Tibial nerve (tissue), 4 donors: ENCODE results near the gene OTUD5. TPM values are rescaled to one million over a fixed set of nuclear protein-coding genes. Genes with fewer than 3 reads are reported as not detected.

ENCODE experiments used
- DNase-seq, 2 donors: peaks; one replicate each; pipeline ENCODE4 v3.0.0-alpha.2; 2019; ENCODE audit warnings: low spot score in 2 of 2
- H3K27ac ChIP-seq, 4 donors: fragments of 200-600 bp; sonication (generic) in 3 of 4; one replicate each; pipeline ENCODE4 v1.5.1; 2017 to 2019; ENCODE audit warnings: mild to moderate bottlenecking in 1 of 4
- H3K27me3 ChIP-seq, 2 donors: fragments of 200-600 bp; sonication (generic) in 1 of 2; one replicate each; pipeline versions ENCODE4 v1.5.1 to v1.6.0; 2017 to 2019
- H3K36me3 ChIP-seq, 3 donors: fragments of 200-600 bp; sonication (generic); one replicate each; pipeline ENCODE4 v1.5.1; 2018 to 2019
- H3K4me1 ChIP-seq, 4 donors: fragments of 200-600 bp; sonication (generic) in 3 of 4; one replicate each; pipeline ENCODE4 v1.5.1; 2017 to 2019
- H3K4me3 ChIP-seq, 4 donors: fragments of 200-600 bp; sonication (generic) in 3 of 4; one replicate each; pipeline ENCODE4 v1.5.1; 2017 to 2019; ENCODE audit warnings: mild to moderate bottlenecking in 1 of 4, moderate library complexity in 1 of 4
- H3K9me3 ChIP-seq, 4 donors: fragments of 200-600 bp; sonication (generic) in 3 of 4; one replicate each; pipeline ENCODE4 v1.5.1; 2017 to 2019
- CTCF ChIP-seq, 5 experiments: fragments of 200-600 bp in 3 of 5; fragments of 450-650 bp in 2 of 5; sonication (generic) in 3 of 5; IDR thresholded peaks; one replicate each; pipeline ENCODE4 v1.5.1; 2016 to 2019; ENCODE audit warnings: antibody characterized with exemption in 5 of 5, mild to moderate bottlenecking in 3 of 5, moderate library complexity in 2 of 5
- EP300 ChIP-seq, 2 donors: sonication (generic); formaldehyde crosslinking; IDR thresholded peaks; one replicate each; pipeline ENCODE4 v1.6.1; 2017; ENCODE audit warnings: antibody characterized with exemption in 2 of 2, mild to moderate bottlenecking in 1 of 2
- POLR2A ChIP-seq, 2 donors: fragments of 450-650 bp; IDR thresholded peaks; one replicate each; pipeline ENCODE4 v1.6.1; 2017; ENCODE audit warnings: antibody characterized with exemption in 2 of 2, mild to moderate bottlenecking in 2 of 2, moderate library complexity in 2 of 2
- WGBS, 2 donors: methylation state at CpG; one replicate each; pipeline ENCODE4 v1.1.5; 2018; 5-methylcytosine and 5-hydroxymethylcytosine counted together
- total RNA-seq, 4 donors: library from RNA; depleted of rRNA; stranded (reverse); fragments of >200 nt; gene quantifications; one replicate each; pipeline ENCODE4 v1.1.0, GENCODE V29; 2016

Gene OTUD5
- total RNA-seq, 4 donors from 2014 or later = 39.8 to 79.2 (median 51.6) TPM

- Histone ChIP-seq H3K4me1 (peaks cover 0 to 12% (median 0%) of the 10 kb centered on the region in 4 donors), H3K27me3 (no peaks in the 10 kb centered on the region), H3K9me3 (no peaks in the 10 kb centered on the region), H3K4me3 (no peak overlapping the region), H3K27ac (no peak overlapping the region), H3K36me3 (peaks cover 0 to 57% (median 0%) of the 10 kb centered on the region in 3 donors)
- 92 to 94% methylated on average over 20 of the region's 20 CpGs for WGBS, 2 donors
- DNase-seq = no peak
- TF ChIP-seq POLR2A (IDR thresholded peaks at IDR 0.05) (no peak), CTCF (IDR thresholded peaks at IDR 0.05) (no peak), EP300 (IDR thresholded peaks at IDR 0.05) (no peak)
These were observed 55.3 kb downstream of the OTUD5 start for GRCh38 chrX:48902135-48902534.

DNA sequence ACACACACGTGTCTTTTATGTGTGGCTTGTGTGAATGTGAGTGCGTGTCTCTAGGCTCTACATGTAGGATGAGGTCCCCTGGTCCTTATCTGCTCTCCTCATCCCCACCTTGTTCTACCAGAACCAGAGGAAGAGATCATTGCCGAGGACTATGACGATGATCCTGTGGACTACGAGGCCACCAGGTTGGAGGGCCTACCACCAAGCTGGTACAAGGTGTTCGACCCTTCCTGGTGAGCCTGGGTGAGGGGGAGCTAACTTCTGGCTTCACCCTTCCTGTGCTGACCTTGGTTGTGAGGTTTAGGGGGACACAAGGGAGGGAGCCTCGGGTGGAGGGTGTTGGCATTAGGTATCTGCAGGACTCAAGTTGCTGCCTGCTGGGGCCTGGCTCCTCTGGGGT, 56.3 kb downstream of the OTUD5 start:
- H3K36me3 ChIP-seq = peaks cover 0 to 50% (median 0%) of the 10 kb centered on the region in 3 donors
- 77 to 82% methylated on average over 4 to 7 of the region's 7 CpGs for WGBS, 2 donors
- TF ChIP-seq POLR2A (IDR thresholded peaks at IDR 0.05) (no peak), CTCF (IDR thresholded peaks at IDR 0.05) (no peak), EP300 (IDR thresholded peaks at IDR 0.05) (no peak)

DNA sequence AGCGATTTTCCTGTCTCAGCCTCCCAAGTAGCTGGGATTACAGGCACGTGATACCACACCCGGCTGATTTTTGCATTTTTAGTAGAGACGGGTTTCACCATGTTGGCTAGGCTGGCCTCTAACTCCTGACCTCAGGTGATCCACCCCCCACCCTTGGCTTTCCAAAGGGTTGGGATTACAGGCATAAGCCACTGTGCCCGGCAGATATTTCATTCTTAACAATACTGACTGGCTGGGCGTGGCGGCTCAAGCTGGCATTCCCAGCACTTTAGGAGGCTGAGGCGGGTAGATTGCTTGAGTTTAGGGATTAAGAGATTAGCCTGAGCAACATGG, 58.4 kb downstream of the OTUD5 start:
- no peak for DNase-seq
- Histone ChIP-seq H3K4me1 (peaks cover 0 to 21% (median 4%) of the 10 kb centered on the region in 4 donors), H3K36me3 (peaks cover 0 to 33% (median 0%) of the 10 kb centered on the region in 3 donors), H3K4me3 (no peak overlapping the region), H3K27me3 (no peaks in the 10 kb centered on the region), H3K27ac (no peak overlapping the region), H3K9me3 (no peaks in the 10 kb centered on the region)
- TF ChIP-seq CTCF (IDR thresholded peaks at IDR 0.05) (no peak), EP300 (IDR thresholded peaks at IDR 0.05) (no peak), POLR2A (IDR thresholded peaks at IDR 0.05) (no peak)
- 88% methylated on average over 7 to 8 of the region's 8 CpGs for WGBS, 2 donors

More for the DNA sequence above, 56.3 kb downstream of the OTUD5 start:
- Histone ChIP-seq H3K4me1 (peaks cover 0 to 20% (median 4%) of the 10 kb centered on the region in 4 donors), H3K4me3 (no peak overlapping the region), H3K27me3 (no peaks in the 10 kb centered on the region), H3K9me3 (no peaks in the 10 kb centered on the region), H3K27ac (no peak overlapping the region)
- DNase-seq = no peak

- Histone ChIP-seq H3K9me3 (no peaks in the 10 kb centered on the region), H3K36me3 (peaks cover 0 to 32% (median 0%) of the 10 kb centered on the region in 3 donors), H3K27me3 (no peaks in the 10 kb centered on the region), H3K4me3 (peak within 1 kb of the TSS; percentile 33 to 81 (median 67)), H3K4me1 (peaks cover 0 to 21% (median 4%) of the 10 kb centered on the region in 4 donors), H3K27ac (peak within 1 kb of the TSS; percentile 86 to 98 (median 91))
- 3 to 53% methylated on average over 11 to 40 of the region's 49 CpGs for WGBS, 2 donors
- peak; percentile 74 to 83 for DNase-seq
- TF ChIP-seq CTCF (IDR thresholded peaks at IDR 0.05) (no peak), POLR2A (IDR thresholded peaks at IDR 0.05) (peak; percentile 46 to 77), EP300 (IDR thresholded peaks at IDR 0.05) (peak in 1 of 2 donors; percentile 87)
These were observed 59.6 kb downstream of the OTUD5 start, which contains the start of the genes PQBP1 and TIMM17B for GRCh38 chrX:48897625-48898306. TSS of gene PQBP1 (plus strand) at chrX:48897930. CDS start at chrX:48898510, 580 bp downstream. TSS of gene TIMM17B (minus strand) at chrX:48897768. CDS start at chrX:48897749, 19 bp downstream.

- H3K9me3 ChIP-seq = no peaks in the 10 kb centered on the region
- peak overlapping the region; percentile 86 to 98 (median 91) for H3K27ac ChIP-seq
- TF ChIP-seq CTCF (IDR thresholded peaks at IDR 0.05) = no peak
- TF ChIP-seq EP300 (IDR thresholded peaks at IDR 0.05) = no peak
- no peak for TF ChIP-seq POLR2A (IDR thresholded peaks at IDR 0.05)
- WGBS, 2 donors = 2 to 56% methylated on average over 13 to 38 of the region's 38 CpGs
- peak overlapping the region; percentile 33 to 81 (median 67) for H3K4me3 ChIP-seq
- H3K27me3 ChIP-seq = no peaks in the 10 kb centered on the region
- H3K36me3 ChIP-seq = peaks cover 0 to 26% (median 0%) of the 10 kb centered on the region in 3 donors
- H3K4me1 ChIP-seq = peaks cover 0 to 22% (median 5%) of the 10 kb centered on the region in 4 donors
- DNase-seq = peak; percentile 60 to 61
These were observed 60.2 kb downstream of the OTUD5 start for GRCh38 chrX:48897157-48897624.
